Right ventricle myocardium inferior (tissue), 1 donor: ENCODE data around the gene ISG20. TPM values are rescaled to one million over a fixed set of nuclear protein-coding genes. Genes with fewer than 3 reads are reported as not detected.
"Not testable (repeated sequence)": the region's sequence is repeated elsewhere in the genome, so short reads cannot be mapped to it uniquely, and the experiment has no call there.

Source experiments
- ATAC-seq: fragments of 200-7000 bp; cut with Tn5 transposase; one replicate; pipeline ENCODE4 v1.9.1; 2020; ENCODE audit warnings: mild to moderate bottlenecking, moderate library complexity
- DNase-seq: peaks from one replicate; pipeline ENCODE4 v3.0.0; 2021; ENCODE audit errors: missing footprints
- intact Hi-C: fragments of 100-400 bp; cut with DNase I; formaldehyde crosslinking; loops from one replicate; pipeline ENCODE4 v1.11.0; 2022
- total RNA-seq: library from RNA; stranded (reverse); fragmentation: NEBNext Ultra II Directional; extraction: Animal tissue kit (Norgen Biotek cat#: 25700); gene quantifications from one replicate; pipeline ENCODE4 v1.2.1, GENCODE V29; 2021
- donor health status: DM: no; HTN: yes; CAD: no; lungs with severe emphysema.

Gene ISG20
- total RNA-seq, 1 donor from 2014 or later, result 1.8 TPM

DNA sequence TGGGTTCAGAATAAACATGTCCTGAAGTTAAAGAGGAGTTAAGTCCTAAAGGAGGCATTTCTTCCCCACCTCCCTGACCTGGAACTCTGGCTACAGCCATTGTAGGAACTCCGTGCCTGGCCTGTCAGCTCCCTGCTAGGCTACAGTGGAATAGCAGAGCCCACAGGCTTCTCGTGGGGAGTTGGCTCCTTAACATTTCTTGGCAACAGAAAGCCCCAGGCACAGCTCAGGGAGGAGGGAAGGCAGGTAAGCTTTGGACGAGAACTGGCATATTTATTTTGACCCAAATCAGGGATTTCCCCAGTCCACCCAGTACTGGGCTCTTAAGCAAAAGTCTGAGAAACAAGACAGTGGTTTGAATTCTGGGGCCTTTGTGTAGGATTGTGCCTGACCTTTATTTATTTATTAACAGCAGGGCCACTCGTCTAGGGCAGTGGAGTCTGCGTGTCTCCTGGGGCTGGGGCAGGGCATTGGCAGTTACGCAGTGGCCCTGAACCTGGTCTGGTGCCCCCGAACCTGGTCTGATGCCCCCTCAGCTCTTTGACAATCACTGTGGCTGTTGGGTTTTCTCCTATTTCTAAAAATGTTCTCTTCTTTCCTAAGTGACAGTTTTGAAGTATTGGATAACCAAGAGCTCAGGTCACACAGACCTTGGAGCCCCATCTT is 7.9 kb upstream of the ISG20 start:
- ATAC-seq, result no peak
- intact Hi-C loops, result no loop called here
- DNase-seq, result no peak

GRCh38 chr15:88631464-88632028 is 7.3 kb upstream of the ISG20 start:
- intact Hi-C loops, result no loop called here
- DNase-seq (no peak), ATAC-seq (no peak)

- DNase-seq, intact Hi-C loops, ATAC-seq: not testable (repeated sequence)
These were observed 6.0 kb upstream of the ISG20 start for GRCh38 chr15:88632797-88633196.

- ATAC-seq (no peak), DNase-seq (no peak)
- intact Hi-C loops, result no loop called here
These were observed 4.4 kb upstream of the ISG20 start for GRCh38 chr15:88634449-88634848.

DNA sequence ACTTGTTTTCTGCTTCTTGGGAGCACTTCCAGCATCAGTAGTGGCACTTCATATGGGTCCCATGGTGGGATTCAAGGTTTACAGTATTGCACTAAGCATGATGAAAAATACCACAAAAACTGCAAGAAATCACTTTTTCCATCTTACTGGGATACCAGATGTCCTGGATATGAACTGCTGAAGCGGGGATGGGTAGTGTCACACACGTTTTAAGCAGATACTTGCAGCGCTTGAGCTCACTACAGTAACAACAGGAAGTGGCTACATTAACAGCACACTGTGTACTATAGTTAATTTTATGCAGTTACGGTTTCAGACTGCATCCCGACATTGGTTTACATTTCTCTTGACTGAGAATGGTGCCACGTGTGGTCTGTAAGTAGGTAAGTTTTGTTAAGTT is 3.5 kb upstream of the ISG20 start:
- no peak for DNase-seq
- ATAC-seq, result no peak
- intact Hi-C loops, result no loop called here

- intact Hi-C loops, result no loop called here
- DNase-seq (no peak), ATAC-seq (no peak)
These were observed 2.8 kb upstream of the ISG20 start for GRCh38 chr15:88636050-88636449.

DNA sequence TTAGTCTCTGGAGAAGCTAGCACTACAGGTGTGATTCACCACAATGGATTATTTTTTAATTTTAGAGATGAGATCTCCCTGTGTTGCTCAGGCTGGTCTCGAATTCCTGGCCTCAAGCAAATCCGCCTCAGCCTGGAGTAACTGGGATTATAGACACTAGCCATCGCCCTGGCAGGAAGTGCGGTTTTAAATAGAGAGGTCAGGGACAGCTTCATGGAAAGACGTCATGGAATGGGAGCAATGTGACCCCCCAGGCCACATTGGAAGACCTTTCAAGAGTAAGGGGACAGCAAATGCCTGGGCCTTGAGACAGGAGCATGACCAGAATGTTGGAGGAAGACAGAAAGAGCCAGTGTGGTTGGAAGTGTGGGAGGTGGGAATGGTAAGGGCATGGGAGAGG is 2.2 kb upstream of the ISG20 start:
- no peak for DNase-seq
- intact Hi-C loops, result no loop called here
- no peak for ATAC-seq

- ATAC-seq, result no peak
- no peak for DNase-seq
- intact Hi-C loops, result no loop called here
These were observed 1.4 kb upstream of the ISG20 start for GRCh38 chr15:88637436-88637835.

GRCh38 chr15:88637841-88638625 is 783 bp upstream of the ISG20 start:
- intact Hi-C loops, result no loop called here
- DNase-seq, result peak; percentile 70

GRCh38 chr15:88641959-88642452 is 3.2 kb downstream of the ISG20 start:
- no peak for DNase-seq
- no peak for ATAC-seq
- intact Hi-C loops, result no loop called here

More at GRCh38 chr15:88637841-88638625, 783 bp upstream of the ISG20 start:
- peak; percentile 23 for ATAC-seq

GRCh38 chr15:88642514-88642913 is 3.7 kb downstream of the ISG20 start:
- ATAC-seq, DNase-seq, intact Hi-C loops: not testable (repeated sequence)

DNA sequence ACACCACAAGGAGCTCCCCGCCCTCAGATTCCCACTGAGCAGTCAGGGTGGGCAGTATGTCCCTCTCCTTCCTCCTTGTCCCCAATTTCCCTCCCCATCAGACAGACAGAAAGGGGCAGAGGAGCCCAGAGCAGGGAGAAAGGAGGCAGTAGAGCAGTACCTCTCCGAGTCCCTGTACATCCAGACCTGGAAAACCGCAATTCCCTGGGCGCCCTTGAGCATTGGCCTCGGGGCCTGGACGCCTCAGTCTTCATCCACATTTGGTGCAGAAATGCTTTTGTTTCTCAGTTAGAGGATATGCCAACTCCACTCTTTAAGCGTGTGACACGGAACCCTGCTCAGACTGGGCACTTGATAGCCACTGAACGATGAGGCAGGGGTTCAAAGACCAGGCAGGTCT is 5.9 kb downstream of the ISG20 start:
- DNase-seq (no peak), ATAC-seq (no peak)
- intact Hi-C loops, result no loop called here

- ATAC-seq (no peak), DNase-seq (no peak)
- intact Hi-C loops, result no loop called here
These were observed 6.6 kb downstream of the ISG20 start for GRCh38 chr15:88645171-88646087.

- intact Hi-C loops, result no loop called here
- DNase-seq, result no peak
- no peak for ATAC-seq
These were observed 7.2 kb downstream of the ISG20 start for GRCh38 chr15:88646088-88646405.

DNA sequence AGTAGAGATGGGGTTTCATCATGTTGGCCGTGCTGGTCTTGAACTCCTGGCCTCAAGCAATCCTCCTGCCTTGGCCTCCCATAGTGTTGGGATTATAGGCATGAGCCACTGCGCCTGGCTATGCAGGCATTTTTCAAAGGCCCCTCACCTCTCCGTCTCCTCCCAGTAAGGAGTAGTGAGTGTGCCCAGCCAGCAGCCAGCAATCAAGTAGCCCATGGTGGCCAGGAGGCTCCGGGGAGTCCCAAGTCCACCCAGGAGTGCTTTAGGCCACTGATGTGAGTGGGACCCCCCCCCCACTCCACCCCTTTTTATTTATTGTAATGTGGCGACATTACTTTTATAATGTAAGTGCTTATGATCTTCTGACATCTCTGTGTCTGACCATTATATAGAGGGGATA is 8.1 kb downstream of the ISG20 start:
- ATAC-seq, result no peak
- no peak for DNase-seq
- intact Hi-C loops, result no loop called here

DNA sequence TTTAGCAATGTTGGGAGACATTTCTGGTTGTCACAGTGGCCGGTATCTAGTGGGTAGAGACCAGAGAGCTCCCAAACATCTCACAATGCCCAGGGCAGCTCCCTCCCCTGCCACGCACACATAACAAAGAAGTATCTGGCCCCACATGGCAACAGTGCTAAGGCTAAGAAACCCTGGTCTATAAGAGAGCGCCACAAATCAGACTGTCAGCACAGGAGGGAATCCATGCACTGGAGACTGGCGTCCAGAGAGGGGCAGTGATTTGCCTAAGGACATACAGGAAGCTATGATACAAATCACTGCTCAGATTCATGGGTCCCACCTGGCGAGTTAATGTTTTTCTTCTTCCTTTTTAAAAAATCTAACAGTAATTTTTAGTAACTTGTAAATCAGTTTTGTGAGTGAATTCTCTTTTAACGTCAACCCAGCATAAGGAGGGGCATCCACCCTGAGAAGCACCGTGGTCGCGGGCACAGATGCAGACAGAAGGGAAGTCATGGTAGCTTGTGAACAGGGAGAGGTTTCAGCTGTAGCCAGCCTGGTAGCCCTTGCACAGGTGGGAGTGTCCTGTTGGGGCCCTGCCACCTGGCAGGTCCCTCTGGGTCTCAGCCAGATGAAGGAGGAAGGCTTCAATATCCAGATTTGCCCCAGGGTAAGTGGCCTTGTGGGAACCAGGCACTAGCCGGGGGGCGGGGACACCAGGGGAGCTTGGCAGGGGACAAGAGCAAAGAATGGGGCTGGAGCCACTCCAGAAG is 8.7 kb downstream of the ISG20 start:
- intact Hi-C loops, result no loop called here
- ATAC-seq (no peak), DNase-seq (no peak)

DNA sequence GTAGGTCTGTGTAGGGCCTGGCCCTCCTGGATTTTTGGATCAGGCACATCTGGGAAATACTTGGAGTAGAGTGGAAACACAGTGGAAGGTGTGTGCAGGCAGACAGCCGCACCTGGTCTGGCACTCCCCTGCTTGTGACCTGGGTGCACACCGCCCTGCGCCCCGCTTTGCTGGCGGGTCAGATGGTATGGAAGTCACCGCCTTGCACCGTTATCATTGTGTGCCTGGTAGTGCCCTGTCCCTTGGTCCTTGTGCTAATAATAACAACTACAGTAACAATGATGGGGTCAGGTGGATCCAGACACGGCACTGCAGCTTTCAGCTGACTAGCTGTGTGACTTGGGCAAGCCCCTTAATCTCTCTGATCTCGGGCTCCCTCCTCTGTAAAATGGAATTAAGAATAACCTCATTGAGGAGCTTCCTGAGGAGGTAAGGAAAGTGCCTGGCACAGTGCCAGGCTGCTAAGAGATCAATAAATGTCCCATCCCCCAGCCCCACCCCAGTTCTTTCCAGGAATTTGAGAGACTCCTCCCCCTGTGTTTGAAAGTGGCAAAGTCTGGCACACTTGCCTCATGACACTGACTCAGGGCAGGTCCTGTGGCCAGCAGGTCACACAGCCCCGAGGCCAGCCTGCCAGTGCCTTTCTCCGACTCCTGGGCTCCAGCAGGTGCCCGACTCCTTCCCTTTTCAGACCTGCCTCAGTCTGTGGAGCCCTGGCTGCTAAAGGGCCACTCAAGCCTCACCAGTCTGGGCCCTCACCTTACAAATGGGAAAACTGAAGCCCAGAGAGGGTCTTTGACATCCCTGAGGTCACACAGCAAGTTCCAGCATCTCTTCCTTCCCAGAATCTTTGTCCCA is 9.8 kb downstream of the ISG20 start:
- no peak for DNase-seq
- ATAC-seq, result no peak

More for the DNA sequence above, 9.8 kb downstream of the ISG20 start:
- intact Hi-C loops, result no loop called here
